Right lobe of liver (tissue), 6 donors: Measurements from ENCODE around the gene PPP2R5C. TPM values are rescaled to one million over a fixed set of nuclear protein-coding genes. Genes with fewer than 3 reads are reported as not detected.
"Not testable (repeated sequence)": the region's sequence is repeated elsewhere in the genome, so short reads cannot be mapped to it uniquely, and the experiment has no call there.

Experiments
- ATAC-seq, 4 donors: fragments of 200-7000 bp; cut with Tn5 transposase; one replicate each; pipeline ENCODE4 v1.9.1; 2020; ENCODE audit warnings: mild to moderate bottlenecking in 4 of 4, moderate library complexity in 4 of 4
- DNase-seq, 3 donors: peaks; one replicate each; pipeline ENCODE4 v3.0.0-alpha.2; 2020
- H3K27ac ChIP-seq, 3 donors: fragments of 200-600 bp; one replicate each; pipeline ENCODE4 v1.8.0; 2022
- H3K27me3 ChIP-seq, 2 donors: fragments of 200-600 bp; one replicate each; pipeline ENCODE4 v1.8.0; 2022
- H3K36me3 ChIP-seq, 4 donors: fragments of 200-600 bp; sonication (generic) in 1 of 4; one replicate each; pipeline versions ENCODE4 v1.5.1 to v1.8.0; 2017 to 2022; ENCODE audit warnings: control low read depth in 1 of 4
- H3K4me1 ChIP-seq, 4 donors: fragments of 200-600 bp; sonication (generic) in 1 of 4; one replicate each; pipeline versions ENCODE4 v1.5.1 to v1.8.0; 2017 to 2022; ENCODE audit warnings: control low read depth in 1 of 4
- H3K4me3 ChIP-seq, 3 donors: fragments of 200-600 bp; one replicate each; pipeline ENCODE4 v1.8.0; 2022
- H3K9me3 ChIP-seq, 4 donors: fragments of 200-600 bp; sonication (generic) in 1 of 4; one replicate each; pipeline versions ENCODE4 v1.5.1 to v1.8.0; 2017 to 2022; ENCODE audit warnings: control low read depth in 1 of 4
- CTCF ChIP-seq, 4 donors: fragments of 200-600 bp in 3 of 4; fragments of 450-650 bp in 1 of 4; IDR thresholded peaks; one replicate each; pipeline versions ENCODE4 v1.5.1 to v1.8.0; 2016 to 2022; ENCODE audit warnings: antibody characterized with exemption in 4 of 4, mild to moderate bottlenecking in 2 of 4
- POLR2A ChIP-seq: fragments of 450-650 bp; IDR thresholded peaks from one replicate; pipeline ENCODE4 v1.6.1; 2017; ENCODE audit warnings: antibody characterized with exemption, mild to moderate bottlenecking
- WGBS: methylation state at CpG from one replicate; pipeline ENCODE4 v1.1.6; 2018; ENCODE audit warnings: low coverage, low lambda C conversion rate; ENCODE audit not compliant: insufficient coverage; ENCODE audit errors: missing lambda C conversion rate; 5-methylcytosine and 5-hydroxymethylcytosine counted together
- intact Hi-C, 2 donors: fragments of 100-400 bp; cut with DNase I; formaldehyde crosslinking; loops; one replicate each; pipeline versions ENCODE4 v1.11.2 to v1.14.1; 2022
- long read RNA-seq: library from polyadenylated mRNA; unstranded; transcript quantifications from one replicate; pipeline ENCODE4 v2.0.0, GENCODE V29; 2019
- total RNA-seq, 6 experiments: library from RNA; depleted of rRNA in 2 of 6; stranded (reverse); fragments of >200 nt in 2 of 6; fragmentation: NEBNext Ultra II Directional in 3 of 6; extraction: Animal tissue kit (Norgen Biotek cat#: 25700) in 3 of 6; gene quantifications; one replicate each; pipeline versions ENCODE4 v1.1.0 to v1.2.4, GENCODE V29; 2016 to 2023
- donor health status: DM: no; HTN: yes; CAD: no.
- donor health status: DM: no; HTN: no; CAD: no.
- donor health status: DM: no; HTN: no; CAD: no.
- donor health status: DM: no; HTN: yes; CAD: no.
- donor health status: DM: no; HTN: yes; CAD: no.

PPP2R5C gene
- 10 to 100 TPM; 44.9 to 74.5 (median 55.3) TPM for total RNA-seq
- long read RNA-seq, partial matches to known transcripts: 2 of 11 reads
- long read RNA-seq, other reads (novel, unspliced or antisense): 6 of 11 reads

GRCh38 chr14:101761032-101761880 is at the start of gene PPP2R5C:
TSS of gene PPP2R5C (plus strand) at chr14:101761709. CDS start at chr14:101761894, 185 bp downstream.
- H3K27ac ChIP-seq: peak within 1 kb of the TSS; percentile 74 to 93 (median 92)
- intact Hi-C loops: no loop called here

GRCh38 chr14:101711857-101712233 is 49.7 kb upstream of the PPP2R5C start:
- H3K4me3 ChIP-seq, intact Hi-C loops, H3K27me3 ChIP-seq, ATAC-seq, H3K27ac ChIP-seq, DNase-seq, H3K4me1 ChIP-seq, H3K36me3 ChIP-seq, H3K9me3 ChIP-seq: not testable (repeated sequence)
- WGBS: 85% methylated on average over 11 of the region's 12 CpGs

More at GRCh38 chr14:101761032-101761880, at the start of gene PPP2R5C:
- Histone ChIP-seq H3K36me3 (peaks cover 0 to 9% (median 0%) of the 10 kb centered on the region in 4 donors), H3K27me3 (no peaks in the 10 kb centered on the region), H3K4me1 (peaks cover 0 to 20% (median 0%) of the 10 kb centered on the region in 4 donors), H3K4me3 (peak within 1 kb of the TSS; percentile 85 to 96 (median 88)), H3K9me3 (no peaks in the 10 kb centered on the region)
- DNase-seq (peak; percentile 96), ATAC-seq (peak; percentile 68 to 82 (median 76))
- 0% methylated on average over 21 of the region's 110 CpGs for WGBS
- no peak for TF ChIP-seq CTCF (IDR thresholded peaks at IDR 0.05)
- TF ChIP-seq POLR2A: peak; percentile 82

- H3K9me3 ChIP-seq, H3K27me3 ChIP-seq, H3K27ac ChIP-seq, H3K36me3 ChIP-seq, H3K4me3 ChIP-seq, DNase-seq, H3K4me1 ChIP-seq, ATAC-seq, intact Hi-C loops: not testable (repeated sequence)
- WGBS: 92% methylated on average over 15 of the region's 15 CpGs
Observed at GRCh38 chr14:101712341-101712740, 49.2 kb upstream of the PPP2R5C start.

GRCh38 chr14:101713091-101713490 is 48.4 kb upstream of the PPP2R5C start:
- H3K36me3 ChIP-seq, ATAC-seq, H3K27me3 ChIP-seq, H3K27ac ChIP-seq, H3K9me3 ChIP-seq, DNase-seq, H3K4me3 ChIP-seq, H3K4me1 ChIP-seq, intact Hi-C loops: not testable (repeated sequence)
- WGBS: 91% methylated on average over 11 of the region's 11 CpGs

- ATAC-seq: no peak
- no peaks in the 10 kb centered on the region for H3K27me3 ChIP-seq
- no peaks in the 10 kb centered on the region for H3K9me3 ChIP-seq
- peak in 1 of 3 donors; percentile 22 for DNase-seq
- no peaks in the 10 kb centered on the region for H3K4me1 ChIP-seq
- 80% methylated on average over 7 of the region's 7 CpGs for WGBS
- H3K4me3 ChIP-seq: no peak overlapping the region
- TF ChIP-seq CTCF (IDR thresholded peaks at IDR 0.05) (no peak), POLR2A (no peak)
- H3K36me3 ChIP-seq: no peaks in the 10 kb centered on the region
- intact Hi-C loops: no loop called here
- no peak overlapping the region for H3K27ac ChIP-seq
Observed at GRCh38 chr14:101713621-101714349, 47.7 kb upstream of the PPP2R5C start.

GRCh38 chr14:101714394-101714793 is 47.1 kb upstream of the PPP2R5C start:
- ATAC-seq (no peak), DNase-seq (no peak)
- 82% methylated on average over 3 of the region's 3 CpGs for WGBS
- Histone ChIP-seq H3K4me1 (no peaks in the 10 kb centered on the region), H3K27ac (no peak overlapping the region), H3K27me3 (no peaks in the 10 kb centered on the region), H3K4me3 (no peak overlapping the region), H3K9me3 (no peaks in the 10 kb centered on the region), H3K36me3 (no peaks in the 10 kb centered on the region)
- intact Hi-C loops: no loop called here
- TF ChIP-seq POLR2A (no peak), CTCF (IDR thresholded peaks at IDR 0.05) (no peak)
